GM21619 (cell line): ENCODE measurements around the gene OR2A5.
"Not testable (repeated sequence)": the region's sequence is repeated elsewhere in the genome, so short reads cannot be mapped to it uniquely, and the experiment has no call there.

Experiments used
- ATAC-seq: cut with Tn5 transposase; IDR thresholded peaks from one replicate; pipeline ENCODE4 v1.9.1; 2021; ENCODE audit not compliant: unreplicated experiment

The OR2A5 gene

DNA sequence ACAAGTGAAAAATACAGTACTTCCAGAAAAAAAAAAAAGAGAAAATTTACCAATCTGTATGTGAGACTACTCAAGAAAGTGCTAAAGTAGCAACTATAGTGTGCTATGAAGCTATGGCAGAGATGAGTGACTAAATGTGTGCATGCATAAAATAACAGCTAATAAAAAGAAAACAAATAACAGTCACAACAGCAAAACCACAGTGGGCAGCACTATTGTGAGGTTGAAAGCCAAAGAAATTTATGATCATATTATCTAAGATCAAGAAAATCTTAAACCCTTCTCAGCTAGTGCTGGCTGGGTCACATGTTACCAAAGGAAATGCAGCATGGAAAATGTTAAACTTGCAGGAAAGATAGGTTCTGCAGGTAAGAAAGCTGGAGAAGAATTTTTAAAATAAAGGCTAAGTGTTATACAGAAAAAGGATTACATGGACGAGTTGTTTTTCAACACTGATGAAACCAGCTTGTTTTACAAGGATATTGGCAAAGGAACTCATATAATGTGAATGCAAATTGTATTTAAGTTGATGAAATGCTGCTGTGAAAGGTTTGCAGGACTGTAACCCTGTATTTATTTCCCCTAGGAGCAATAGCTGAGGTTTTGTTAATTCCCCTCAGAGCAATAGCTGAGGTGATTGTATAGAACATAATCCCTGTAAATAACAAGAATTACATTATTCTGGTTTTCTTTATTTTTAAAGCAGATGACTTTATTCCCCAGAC, 15.6 kb upstream of the OR2A5 start:
- no peak for ATAC-seq

DNA sequence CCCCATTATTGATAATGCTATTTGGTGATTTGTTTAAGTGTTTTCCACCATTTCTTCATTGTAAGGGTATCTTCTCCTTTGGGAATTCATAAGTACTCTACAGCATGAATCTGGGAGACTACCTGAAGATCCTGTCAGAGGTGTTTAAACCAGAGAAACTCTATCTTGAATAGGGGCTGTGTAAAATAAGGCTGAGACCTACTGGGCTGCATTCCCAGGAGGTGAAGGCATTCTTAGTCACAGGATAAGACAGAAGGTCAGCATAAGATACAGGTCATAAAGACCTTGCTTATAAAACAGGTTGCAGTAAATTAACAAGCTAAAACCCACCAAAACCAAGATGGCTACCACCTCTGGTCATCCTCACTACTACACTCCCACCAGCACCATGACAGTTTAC, 13.4 kb upstream of the OR2A5 start:
- no peak for ATAC-seq

DNA sequence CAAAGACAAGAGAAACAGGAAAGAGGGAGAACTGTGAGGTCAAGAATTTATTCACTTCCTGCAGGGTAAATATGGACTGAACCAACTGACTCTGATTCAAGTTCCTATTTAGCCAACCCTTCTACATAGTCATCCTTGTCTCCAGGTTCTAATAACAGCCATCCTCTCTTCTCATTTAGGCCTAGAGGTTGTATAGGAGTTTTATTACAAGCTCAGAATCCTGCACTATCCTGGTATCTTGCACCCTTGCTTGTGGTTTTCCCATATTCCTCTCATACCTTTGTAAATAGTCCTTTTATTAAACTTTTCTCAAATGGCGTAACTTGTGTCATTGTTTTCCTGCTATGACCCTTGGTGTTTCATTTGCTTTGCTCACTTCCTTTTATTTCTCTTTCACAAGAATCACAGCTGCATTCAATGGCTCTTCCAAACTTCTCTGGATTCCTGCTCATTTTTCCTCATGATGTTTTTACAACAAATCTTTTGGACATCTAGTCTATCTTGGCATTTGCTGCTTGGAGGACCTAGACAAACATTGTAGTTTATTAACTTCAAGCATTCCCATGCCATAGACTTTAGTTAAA, 12.4 kb upstream of the OR2A5 start:
- no peak for ATAC-seq

DNA sequence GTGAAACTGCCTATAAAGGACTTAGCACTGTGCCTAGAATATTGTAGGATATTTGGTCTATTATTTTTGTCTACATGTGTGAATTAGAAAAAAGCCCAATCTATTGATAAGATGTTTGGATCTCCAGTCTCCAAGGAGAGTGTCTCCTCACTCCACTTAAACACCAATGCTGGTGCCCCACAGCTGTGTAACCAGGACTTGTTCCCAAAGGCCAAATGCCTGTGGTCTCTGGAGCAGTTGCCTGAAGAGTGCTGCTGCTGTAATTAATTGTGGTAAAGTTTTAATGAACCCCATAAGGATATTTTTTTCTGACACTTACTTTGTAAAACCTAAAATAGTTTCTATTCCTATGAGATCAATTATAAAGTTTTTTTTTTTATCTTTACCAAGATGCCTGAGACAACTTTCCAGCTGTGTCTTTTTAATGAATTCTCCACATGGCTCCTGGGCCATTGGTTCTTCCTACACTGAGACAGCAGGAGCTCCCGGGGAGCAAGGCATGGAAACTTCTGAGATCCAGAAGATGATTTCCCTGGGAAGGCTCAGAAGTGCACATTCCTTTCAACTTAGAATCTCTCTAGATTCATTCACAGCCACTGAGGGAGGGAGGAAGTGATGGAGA, 11.2 kb upstream of the OR2A5 start:
- ATAC-seq, result no peak

DNA sequence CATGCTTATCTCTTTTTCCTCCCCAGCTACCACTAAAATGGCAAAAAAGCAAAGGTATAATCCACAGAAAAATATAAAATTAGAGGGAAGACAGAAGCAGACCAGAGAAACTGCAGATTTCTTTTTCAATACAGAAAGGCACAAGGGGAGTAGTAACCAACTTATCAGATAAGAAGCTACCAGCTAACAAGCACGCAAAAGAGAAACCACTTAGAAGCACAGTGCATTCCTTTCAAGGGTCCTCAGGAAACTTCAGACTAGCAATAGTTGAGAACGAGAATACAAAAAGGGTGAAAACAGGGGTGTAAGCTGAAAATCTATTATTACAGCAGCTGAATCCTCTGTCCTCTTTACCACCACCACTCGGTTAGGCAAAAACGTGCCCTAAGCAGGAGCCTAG, 9.9 kb upstream of the OR2A5 start:
- no peak for ATAC-seq

DNA sequence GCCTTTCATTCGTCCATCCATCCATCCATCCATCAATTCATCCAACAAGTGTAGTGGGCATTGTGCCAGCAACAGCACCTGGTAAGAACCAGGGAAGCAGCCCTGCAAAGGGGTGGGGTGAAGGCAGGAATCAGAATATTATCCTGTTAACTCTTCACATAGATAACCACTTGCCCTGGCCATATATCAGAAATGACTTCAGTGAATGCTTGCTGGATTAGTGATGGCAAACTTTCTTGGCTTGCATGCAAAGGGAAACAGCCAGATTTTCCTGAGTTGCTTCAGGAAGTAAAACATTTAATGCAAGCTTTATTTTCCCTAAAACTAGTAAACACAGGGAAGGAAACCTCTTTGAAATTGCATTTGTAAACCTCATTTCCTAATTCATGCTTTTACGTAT, 743 bp downstream of the OR2A5 start:
- ATAC-seq, result no peak

DNA sequence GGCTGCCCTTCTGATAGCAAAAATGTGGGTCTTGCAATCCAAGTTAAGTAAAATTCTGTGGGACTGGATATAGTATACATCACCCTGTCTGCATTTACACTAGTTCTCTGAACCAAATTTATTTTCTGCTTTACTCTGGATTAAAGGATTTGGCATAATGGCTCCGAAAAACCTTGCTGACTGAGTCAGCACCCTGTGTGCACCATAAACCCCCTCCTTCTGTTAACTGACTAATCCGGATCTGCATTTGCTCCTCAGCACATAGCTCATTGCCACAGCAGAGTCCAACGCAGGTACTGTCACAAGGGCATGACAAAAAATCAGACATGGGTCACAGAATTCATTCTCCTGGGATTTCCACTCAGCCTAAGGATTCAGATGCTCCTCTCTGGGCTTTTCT, 1.3 kb downstream of the OR2A5 start:
- ATAC-seq, result no peak

DNA sequence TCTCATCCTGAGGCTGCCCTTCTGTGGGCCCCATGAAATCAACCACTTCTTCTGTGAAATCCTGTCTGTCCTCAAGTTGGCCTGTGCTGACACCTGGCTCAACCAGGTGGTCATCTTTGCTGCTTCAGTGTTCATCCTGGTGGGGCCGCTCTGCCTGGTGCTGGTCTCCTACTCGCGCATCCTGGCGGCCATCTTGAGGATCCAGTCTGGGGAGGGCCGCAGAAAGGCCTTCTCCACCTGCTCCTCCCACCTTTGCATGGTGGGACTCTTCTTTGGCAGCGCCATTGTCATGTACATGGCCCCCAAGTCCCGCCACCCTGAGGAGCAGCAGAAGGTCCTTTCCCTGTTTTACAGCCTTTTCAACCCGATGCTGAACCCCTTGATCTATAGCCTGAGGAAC, 2.1 kb downstream of the OR2A5 start:
- not testable (repeated sequence) for ATAC-seq

DNA sequence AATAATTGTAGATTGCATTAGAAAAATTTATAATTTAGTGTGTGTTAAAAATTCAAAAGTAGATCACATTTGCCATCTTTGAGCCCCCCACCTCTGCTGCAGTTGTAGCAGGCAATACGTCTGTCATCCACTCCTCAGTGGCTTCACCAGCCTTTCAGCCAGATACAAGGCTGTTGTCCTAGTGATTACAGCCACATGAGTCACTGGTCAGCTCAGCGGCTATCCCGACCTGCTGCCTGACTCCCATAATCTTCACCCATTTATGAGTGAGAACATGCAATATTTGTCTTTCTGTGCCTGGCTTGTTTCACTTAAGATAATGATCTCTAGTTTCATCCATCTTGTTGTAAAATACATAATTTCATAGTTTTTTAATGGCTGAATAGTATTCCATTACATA, 9.2 kb downstream of the OR2A5 start:
- ATAC-seq, result no peak

DNA sequence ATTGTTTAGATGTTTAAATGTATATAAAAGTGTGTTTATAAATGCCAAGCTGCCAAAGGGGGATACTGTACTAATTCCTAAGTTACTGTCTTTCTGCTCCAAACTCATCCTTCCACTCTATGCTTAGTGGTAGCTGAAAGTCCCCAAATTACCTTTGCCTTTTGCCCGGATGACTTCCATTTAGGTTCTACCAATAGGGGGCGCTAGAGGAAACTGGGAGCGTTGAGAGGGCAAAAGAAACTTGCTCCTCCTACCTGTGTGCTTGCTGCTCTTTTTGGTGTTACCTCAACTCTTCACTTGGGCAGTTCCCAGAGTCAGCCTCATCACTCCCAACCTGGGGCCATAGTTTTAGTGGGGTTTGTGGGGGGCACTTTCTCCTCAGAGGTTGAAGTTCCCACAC, 15.0 kb downstream of the OR2A5 start:
- ATAC-seq, result no peak

DNA sequence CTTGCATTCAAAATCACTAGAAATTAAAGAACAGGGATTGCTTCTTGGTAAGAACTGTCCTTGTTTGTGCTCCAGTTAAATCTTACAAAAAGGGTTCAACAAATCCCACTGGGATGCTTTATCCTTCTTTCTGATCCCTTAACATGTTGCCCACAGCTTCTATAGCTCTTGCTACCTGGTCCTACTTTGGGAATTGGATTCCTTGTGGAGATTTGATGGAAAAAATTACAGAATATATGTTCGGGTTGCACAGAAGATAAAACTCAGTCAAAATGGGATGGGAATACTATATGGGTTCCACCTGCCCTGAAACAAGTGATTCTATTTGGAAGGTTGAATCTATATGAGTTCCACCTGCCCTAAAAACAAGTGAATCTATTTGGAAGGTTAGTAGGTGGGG, 20.8 kb downstream of the OR2A5 start, which contains the start of gene OR2A25:
TSS of gene OR2A25 (plus strand) at position 301 of the 400 bp plus-strand sequence. CDS start 4,409 bp downstream, outside the sequence.
- ATAC-seq, result no peak

DNA sequence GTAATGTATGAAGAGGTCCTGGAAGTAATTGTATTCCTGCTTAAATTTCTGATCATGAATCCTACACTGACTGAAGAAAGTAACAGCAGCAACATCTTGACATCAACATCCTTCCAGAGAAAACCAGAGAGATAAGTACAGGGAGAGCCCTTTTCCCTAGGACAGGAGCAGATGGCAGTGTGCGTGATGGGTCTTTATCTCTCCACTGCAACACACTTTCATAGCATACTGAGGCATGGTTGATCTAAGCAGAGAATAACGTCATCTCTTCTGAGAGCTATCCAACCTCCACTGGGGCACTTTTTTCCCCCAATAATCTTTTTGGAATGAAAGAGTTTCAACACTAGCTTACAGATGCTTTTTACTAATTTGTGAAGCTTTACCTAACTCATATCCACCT, 21.2 kb downstream of the OR2A5 start:
- ATAC-seq, result no peak

DNA sequence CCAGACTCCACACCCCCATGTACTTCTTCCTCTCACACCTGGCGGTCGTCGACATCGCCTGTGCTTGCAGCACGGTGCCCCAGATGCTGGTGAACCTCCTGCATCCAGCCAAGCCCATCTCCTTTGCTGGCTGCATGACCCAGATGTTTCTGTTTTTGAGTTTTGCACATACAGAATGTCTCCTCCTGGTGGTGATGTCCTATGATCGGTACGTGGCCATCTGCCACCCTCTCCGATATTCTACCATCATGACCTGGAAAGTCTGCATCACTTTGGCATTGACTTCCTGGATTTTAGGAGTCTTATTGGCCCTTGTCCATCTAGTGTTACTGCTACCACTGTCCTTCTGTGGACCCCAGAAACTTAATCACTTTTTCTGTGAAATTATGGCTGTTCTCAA, 25.6 kb downstream of the OR2A5 start:
- no peak for ATAC-seq

DNA sequence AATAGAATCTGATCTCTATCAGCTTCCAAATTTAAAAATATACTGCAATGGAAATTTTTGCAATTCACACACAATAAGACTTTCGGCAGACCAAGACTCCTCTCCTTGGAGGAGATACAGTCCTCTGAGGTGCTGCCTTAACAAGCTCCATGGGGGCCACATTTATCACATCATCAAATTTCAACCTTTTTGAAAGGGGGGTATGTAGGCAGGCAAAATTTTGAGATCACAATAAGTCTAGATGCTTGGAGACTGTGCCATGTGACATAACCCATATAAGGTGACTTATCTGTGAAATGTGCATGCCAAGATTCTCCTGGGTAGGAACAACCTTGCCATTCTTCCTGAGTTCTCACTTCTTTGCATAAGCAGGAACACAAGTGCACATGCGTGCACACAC, 37.2 kb downstream of the OR2A5 start, which contains the start of gene OR2A12:
TSS of gene OR2A12 (plus strand) at position 301 of the 400 bp plus-strand sequence. CDS start 8,830 bp downstream, outside the sequence.
- no peak for ATAC-seq

DNA sequence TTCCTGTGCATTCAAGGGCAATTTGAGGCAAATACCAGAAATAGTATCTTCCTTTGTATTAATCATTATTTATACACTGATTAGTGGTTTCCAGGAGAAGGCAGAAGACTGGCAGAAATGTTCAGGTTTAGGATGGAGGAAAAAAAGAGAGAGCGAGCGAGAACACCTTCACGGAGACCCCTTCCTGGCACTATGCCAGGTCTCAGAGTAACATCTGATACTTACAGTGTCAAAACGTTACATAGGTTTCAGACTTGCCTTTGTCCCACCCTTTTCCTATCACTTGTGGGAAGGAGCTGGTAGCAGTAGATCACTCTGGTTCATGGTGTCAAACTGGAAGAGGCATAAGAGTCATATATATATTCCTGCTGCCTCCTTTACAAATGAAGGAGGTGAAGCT, 38.0 kb downstream of the OR2A5 start:
- no peak for ATAC-seq

DNA sequence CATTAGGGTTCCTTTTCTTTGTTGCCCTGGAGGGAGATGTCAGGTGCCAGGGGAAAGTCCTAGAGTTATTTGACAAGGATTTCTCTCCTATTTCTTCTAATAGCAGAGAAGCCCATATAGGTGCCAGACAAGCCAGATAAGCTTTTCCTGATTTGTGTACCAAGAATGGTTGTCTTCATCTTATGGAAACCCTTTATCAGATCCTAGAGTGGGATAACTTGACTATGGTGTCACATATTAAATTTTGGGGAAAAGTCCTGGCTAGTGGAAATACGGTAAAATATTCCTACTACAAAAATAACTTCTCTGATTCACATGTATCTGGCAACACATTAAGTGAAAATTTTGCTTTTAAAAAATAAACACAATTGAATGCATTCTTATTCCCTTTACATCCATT, 38.5 kb downstream of the OR2A5 start:
- no peak for ATAC-seq

DNA sequence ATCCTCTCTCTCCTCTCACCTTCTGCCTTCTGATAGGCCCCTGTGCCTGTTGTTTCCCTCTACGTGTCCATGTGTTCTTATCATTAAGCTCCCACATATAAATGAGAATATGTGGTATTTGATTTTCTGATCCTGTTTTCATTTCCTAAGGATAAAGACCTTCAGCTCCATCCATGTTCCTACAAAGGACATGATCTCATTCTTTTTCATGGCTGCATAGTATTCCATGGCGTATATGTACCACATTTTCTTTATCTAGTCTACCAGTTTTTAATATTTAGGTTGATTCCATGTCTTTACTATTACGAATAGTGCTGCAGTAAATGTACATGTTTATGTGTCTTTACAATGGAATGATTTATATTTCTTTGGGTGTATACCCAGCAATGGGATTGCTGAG, 41.9 kb downstream of the OR2A5 start:
- ATAC-seq, result no peak

DNA sequence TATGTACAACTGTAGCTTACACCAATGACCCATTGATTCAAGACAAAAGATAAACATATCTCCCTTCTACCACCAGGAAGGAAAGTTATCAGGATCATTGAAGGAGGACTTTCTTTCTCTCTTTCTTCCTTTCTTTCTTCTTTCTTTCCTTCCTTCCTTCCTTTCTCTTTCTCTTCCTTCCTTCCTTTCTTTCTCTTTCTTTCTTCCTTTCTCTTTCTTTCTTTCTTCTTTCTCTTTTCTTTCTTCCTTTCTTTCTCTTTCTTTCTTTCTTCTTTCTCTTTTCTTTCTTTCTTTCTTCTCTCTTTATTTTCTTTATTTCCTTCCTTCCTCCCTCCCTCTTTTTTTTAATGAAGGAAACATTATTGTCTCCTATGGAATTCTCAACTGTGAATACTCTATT, 50.0 kb downstream of the OR2A5 start:
- ATAC-seq, result no peak

DNA sequence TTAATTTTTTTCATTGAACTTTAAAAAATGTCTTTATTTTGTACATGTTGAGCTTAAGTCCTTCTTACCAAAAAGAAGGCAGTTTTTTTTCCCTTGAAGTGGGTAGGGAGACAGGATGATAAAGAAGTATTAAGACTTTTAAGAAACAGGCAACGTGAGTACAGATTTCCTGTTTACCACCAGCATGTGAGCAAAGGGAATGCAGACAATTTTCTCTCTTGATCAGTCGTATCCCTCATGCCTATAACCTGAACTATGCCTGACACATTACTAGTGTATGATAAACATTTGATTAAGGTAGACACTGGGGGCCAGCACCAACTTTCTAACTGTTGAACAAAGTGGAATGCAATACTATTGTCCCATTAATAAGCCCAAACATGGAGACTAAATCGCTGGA, 51.9 kb downstream of the OR2A5 start:
- no peak for ATAC-seq

DNA sequence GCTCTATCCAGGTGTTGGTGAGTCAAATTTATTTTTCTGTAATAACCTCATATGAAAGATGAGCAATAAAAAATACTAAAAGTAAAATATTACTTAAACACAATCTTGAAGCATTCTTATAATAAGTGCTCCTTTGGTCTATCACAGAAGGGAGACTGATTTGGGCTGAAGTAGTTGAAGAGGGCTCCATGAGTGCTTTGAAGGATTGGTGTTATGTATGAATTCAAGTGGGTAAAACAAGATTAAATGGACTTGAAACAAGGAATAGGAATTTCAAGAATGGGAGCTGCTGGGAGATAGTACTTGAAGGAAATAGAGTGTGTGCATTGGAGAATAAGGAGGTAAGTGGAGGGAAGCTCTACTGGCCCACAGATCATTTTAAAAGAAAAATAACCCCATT, 53.3 kb downstream of the OR2A5 start:
- no peak for ATAC-seq

DNA sequence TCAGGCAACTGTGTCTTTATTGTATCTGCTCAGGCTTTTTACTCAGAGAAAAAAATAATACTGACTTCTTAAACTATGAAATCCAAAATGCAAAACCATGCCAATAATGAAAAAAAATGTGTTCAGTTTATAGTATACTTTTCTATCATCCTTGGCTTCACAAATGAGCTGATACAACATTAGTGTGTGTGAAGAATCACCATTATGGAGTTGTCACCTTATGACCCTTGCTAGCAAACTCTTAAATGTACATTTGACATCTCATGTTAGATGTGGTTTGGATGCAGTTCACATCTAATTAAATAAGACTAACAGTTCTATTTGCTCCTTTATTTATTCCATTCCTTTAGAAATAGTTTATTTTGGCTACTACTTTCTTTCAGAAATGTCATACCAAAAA, 56.5 kb downstream of the OR2A5 start:
- no peak for ATAC-seq
